Keratinocyte (primary cell): Measurements from ENCODE around the gene ABCB11. TPM values are rescaled to one million over a fixed set of nuclear protein-coding genes. Genes with fewer than 3 reads are reported as not detected.

Source experiments
- DNase-seq: peaks from one replicate; pipeline ENCODE4 v3.0.0-alpha.2; 2011; ENCODE audit warnings: low read depth, missing footprints, low spot score
- FAIRE-seq: peaks from 2 replicates; lab custom pipeline; 2011; peaks lifted over from hg19 to GRCh38; lab: Jason Lieb, UNC
- H2AFZ ChIP-seq: 2 replicates; pipeline ENCODE4 v1.6.0; 2012; ENCODE audit warnings: low read length, control low read depth, inconsistent platforms; ENCODE audit not compliant: control insufficient read depth
- H3K27ac ChIP-seq: 2 replicates; pipeline ENCODE4 v1.5.1; 2011; ENCODE audit warnings: low read length; ENCODE audit not compliant: control insufficient read depth, insufficient read depth
- H3K27me3 ChIP-seq: 3 replicates; pipeline ENCODE4 v1.6.0; 2011; ENCODE audit warnings: low read length; ENCODE audit not compliant: control insufficient read depth, insufficient read depth; ENCODE audit errors: extremely low read depth
- H3K36me3 ChIP-seq, 2 experiments: 2 replicates in 1 of 2; 3 replicates in 1 of 2; pipeline ENCODE4 v1.5.1; 2011; ENCODE audit warnings: low read length in 2 of 2, mild to moderate bottlenecking in 1 of 2; ENCODE audit not compliant: control insufficient read depth in 2 of 2, insufficient read depth in 2 of 2; ENCODE audit errors: extremely low read depth in 1 of 2
- H3K4me1 ChIP-seq: 3 replicates; pipeline ENCODE4 v1.5.1; 2011; ENCODE audit warnings: low read length; ENCODE audit not compliant: control insufficient read depth, insufficient read depth; ENCODE audit errors: extremely low read depth
- H3K4me2 ChIP-seq: 3 replicates; pipeline ENCODE4 v1.6.0; 2011; ENCODE audit warnings: low read depth, low read length; ENCODE audit not compliant: control insufficient read depth, insufficient read depth; ENCODE audit errors: extremely low read depth
- H3K4me3 ChIP-seq, 3 experiments: fragments of 200-600 bp in 1 of 3; sonication (generic) in 1 of 3; 2 replicates in 2 of 3; 3 replicates in 1 of 3; pipeline ENCODE4 v1.5.1; 2011 to 2016; ENCODE audit warnings: low read length in 3 of 3, mild to moderate bottlenecking in 3 of 3, control low read depth in 2 of 3, inconsistent platforms in 1 of 3, low read depth in 1 of 3, mixed read lengths in 1 of 3, mixed run types in 1 of 3, moderate library complexity in 1 of 3; ENCODE audit not compliant: control insufficient read depth in 2 of 3, insufficient read depth in 2 of 3; ENCODE audit errors: extremely low read depth in 1 of 3
- H3K79me2 ChIP-seq: 2 replicates; pipeline ENCODE4 v1.6.0; 2012; ENCODE audit warnings: low read length; ENCODE audit not compliant: control insufficient read depth, insufficient read depth
- H3K9ac ChIP-seq: 3 replicates; pipeline ENCODE4 v1.6.0; 2011; ENCODE audit warnings: low read length; ENCODE audit not compliant: control insufficient read depth, insufficient read depth; ENCODE audit errors: extremely low read depth
- H3K9me1 ChIP-seq: 3 replicates; pipeline ENCODE4 v1.6.0; 2011; ENCODE audit warnings: low read length; ENCODE audit not compliant: control insufficient read depth, insufficient read depth; ENCODE audit errors: extremely low read depth
- H3K9me3 ChIP-seq: 2 replicates; pipeline ENCODE4 v1.5.1; 2012; ENCODE audit warnings: low read depth, low read length; ENCODE audit not compliant: control insufficient read depth
- H4K20me1 ChIP-seq: 3 replicates; pipeline ENCODE4 v1.6.0; 2011; ENCODE audit warnings: low read length; ENCODE audit not compliant: control insufficient read depth, insufficient read depth; ENCODE audit errors: extremely low read depth
- CTCF ChIP-seq, 3 experiments: IDR thresholded peaks in 1 of 3; conservative IDR thresholded peaks in 1 of 3; optimal IDR thresholded peaks in 1 of 3; 2 replicates in 2 of 3; 3 replicates in 1 of 3; pipeline versions ENCODE3 to v1.5.1; 2011; ENCODE audit warnings: low read length in 3 of 3, mild to moderate bottlenecking in 3 of 3, moderate library complexity in 2 of 3, control low read depth in 1 of 3, inconsistent platforms in 1 of 3; ENCODE audit not compliant: insufficient read depth in 2 of 3; ENCODE audit errors: extremely low read depth in 1 of 3
- EZH2 ChIP-seq: IDR thresholded peaks from one replicate; pipeline ENCODE4 v1.6.1; 2012; ENCODE audit warnings: inconsistent platforms, mild to moderate bottlenecking, low read length, moderate library complexity
- dilution Hi-C: fragments of 300-500 bp; cut with MboI; formaldehyde crosslinking; loops from one replicate; pipeline ENCODE4 v1.7.0; 2020; ENCODE audit warnings: low sequenced_read_pairs; ENCODE audit not compliant: extremely low pct_ligation_motif_present
- polyA plus RNA-seq, 5 experiments: library from polyadenylated mRNA; depleted of rRNA in 3 of 5; stranded (reverse) in 3 of 5; stranded (forward) in 1 of 5; unstranded in 1 of 5; fragments of >200 nt; gene quantifications; 1 replicate in 1 of 5; 2 replicates in 3 of 5; 3 replicates in 1 of 5; pipeline versions ENCODE4 v1.2.1 to v1.2.3, GENCODE V29; 2011 to 2012; ENCODE audit warnings: missing spikeins in 2 of 5, low read depth in 1 of 5, low replicate concordance in 1 of 5

ABCB11 gene
- polyA plus RNA-seq, 1 donor (not counting 4 experiments of a cell fraction or from before 2014, with no cell fraction given): 0.03 TPM

- Histone ChIP-seq H3K27me3 (peaks cover 12% of the 10 kb centered on the region), H3K36me3 (no peaks in the 10 kb centered on the region), H3K4me3 (no peak overlapping the region), H3K79me2 (no peaks in the 10 kb centered on the region), H3K9me3 (no peaks in the 10 kb centered on the region), H3K4me2 (no peak overlapping the region), H3K9ac (no peak overlapping the region), H3K4me1 (no peaks in the 10 kb centered on the region), H4K20me1 (no peaks in the 10 kb centered on the region), H3K27ac (no peak overlapping the region), H3K9me1 (no peaks in the 10 kb centered on the region), H2AFZ (no peak overlapping the region)
- DNase-seq: no peak
- dilution Hi-C loops: no loop called here
- no peak for FAIRE-seq
- TF ChIP-seq EZH2: no peak
- TF ChIP-seq CTCF (optimal IDR thresholded peaks at IDR 0.05 in 1 of 3, IDR thresholded peaks at IDR 0.05 in 1 of 3, conservative IDR thresholded peaks at IDR 0.05 in 1 of 3; ENCODE audit: extremely low read depth in 1 of 3, insufficient read depth in 2 of 3, low read length in 3 of 3): no peak
Measured at GRCh38 chr2:168916331-168916675, 114.8 kb downstream of the ABCB11 start.

GRCh38 chr2:168915441-168916330 lies 115.4 kb downstream of the ABCB11 start:
- Histone ChIP-seq H3K9me1 (no peaks in the 10 kb centered on the region), H3K4me3 (no peak overlapping the region), H4K20me1 (no peaks in the 10 kb centered on the region), H3K4me1 (no peaks in the 10 kb centered on the region), H2AFZ (no peak overlapping the region), H3K9ac (no peak overlapping the region), H3K9me3 (no peaks in the 10 kb centered on the region), H3K36me3 (no peaks in the 10 kb centered on the region), H3K79me2 (no peaks in the 10 kb centered on the region), H3K27me3 (peaks cover 12% of the 10 kb centered on the region), H3K27ac (no peak overlapping the region), H3K4me2 (no peak overlapping the region)
- no peak for TF ChIP-seq EZH2
- no peak for TF ChIP-seq CTCF (optimal IDR thresholded peaks at IDR 0.05 in 1 of 3, IDR thresholded peaks at IDR 0.05 in 1 of 3, conservative IDR thresholded peaks at IDR 0.05 in 1 of 3; ENCODE audit: extremely low read depth in 1 of 3, insufficient read depth in 2 of 3, low read length in 3 of 3)
- no peak for FAIRE-seq
- dilution Hi-C loops: no loop called here
- DNase-seq: no peak
